Non-pigmented ciliary epithelial cell (primary cell): ENCODE data around the gene DDR2.

ENCODE experiments used
- DNase-seq: peaks from one replicate; pipeline ENCODE4 v3.0.0-alpha.2; 2010; ENCODE audit warnings: low read depth

Gene DDR2

DNA sequence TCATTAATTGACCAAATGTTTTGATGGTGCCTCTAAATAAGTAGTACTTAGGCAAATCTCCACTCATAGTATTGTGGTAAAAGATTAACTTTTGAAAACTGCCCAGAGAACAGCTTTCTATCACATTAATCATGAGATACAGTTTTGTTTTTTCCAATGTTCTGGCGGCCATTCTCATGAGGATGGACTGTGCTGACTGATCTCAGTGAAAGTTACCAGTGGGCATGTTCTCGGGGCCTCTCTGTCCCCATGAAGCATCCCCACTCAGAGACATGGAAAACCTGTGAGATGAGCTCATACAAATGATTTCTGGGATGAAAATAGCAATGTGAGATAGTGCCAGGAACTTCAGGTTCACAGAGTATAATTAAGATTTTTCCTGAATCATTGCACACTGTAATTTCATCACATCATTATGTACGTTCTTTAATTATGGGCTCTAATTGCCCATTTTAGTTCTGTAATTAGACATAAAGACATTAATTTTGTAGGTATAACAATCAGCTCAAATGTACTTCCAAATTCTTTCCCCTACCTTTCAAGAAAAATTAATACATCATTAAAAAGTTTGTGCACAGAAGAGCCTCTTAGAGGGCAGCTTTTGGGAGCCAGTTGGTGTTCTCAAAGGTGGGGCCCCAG is 40.5 kb downstream of the DDR2 start:
- DNase-seq, result no peak

GRCh38 chr1:162674034-162674608 is 41.9 kb downstream of the DDR2 start:
- DNase-seq, result no peak

GRCh38 chr1:162676087-162676486 is 43.8 kb downstream of the DDR2 start:
- DNase-seq, result no peak

GRCh38 chr1:162676750-162677149 is 44.5 kb downstream of the DDR2 start:
- DNase-seq, result no peak

DNA sequence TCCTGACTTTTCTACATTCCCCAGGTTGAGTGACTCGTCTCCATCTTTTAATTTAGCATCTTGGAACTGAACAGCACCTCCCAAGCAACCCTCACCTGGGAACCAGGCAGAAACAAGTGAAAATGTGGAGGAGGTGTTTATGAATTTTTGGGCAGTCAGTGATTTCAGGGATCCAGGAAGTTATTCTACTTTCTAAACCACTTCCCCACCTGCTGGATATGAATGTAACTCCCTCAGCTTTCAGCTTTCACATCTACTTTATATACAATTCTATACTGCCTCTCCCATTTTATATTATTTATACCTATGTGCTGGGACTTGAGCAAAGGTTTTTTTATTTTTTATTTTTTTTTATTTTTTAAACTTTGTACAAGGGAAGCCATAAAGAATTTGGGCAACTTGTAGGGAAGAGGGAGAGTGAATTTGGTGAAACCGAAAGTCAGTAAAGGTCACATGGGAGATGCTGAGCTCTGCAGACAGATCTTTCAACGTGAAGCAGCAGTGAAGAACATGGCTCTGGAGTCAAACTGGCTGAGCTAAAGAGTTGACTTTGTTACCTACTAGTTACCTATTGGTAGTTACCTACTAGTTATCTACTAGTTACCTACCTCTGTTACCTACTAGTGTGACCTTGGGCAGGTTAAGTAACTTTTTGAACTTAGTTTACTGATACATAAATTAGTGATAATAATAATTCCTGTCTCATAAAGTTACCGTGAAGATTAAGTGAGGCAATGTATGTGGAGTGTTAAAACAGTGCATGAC is 45.5 kb downstream of the DDR2 start:
- no peak for DNase-seq

DNA sequence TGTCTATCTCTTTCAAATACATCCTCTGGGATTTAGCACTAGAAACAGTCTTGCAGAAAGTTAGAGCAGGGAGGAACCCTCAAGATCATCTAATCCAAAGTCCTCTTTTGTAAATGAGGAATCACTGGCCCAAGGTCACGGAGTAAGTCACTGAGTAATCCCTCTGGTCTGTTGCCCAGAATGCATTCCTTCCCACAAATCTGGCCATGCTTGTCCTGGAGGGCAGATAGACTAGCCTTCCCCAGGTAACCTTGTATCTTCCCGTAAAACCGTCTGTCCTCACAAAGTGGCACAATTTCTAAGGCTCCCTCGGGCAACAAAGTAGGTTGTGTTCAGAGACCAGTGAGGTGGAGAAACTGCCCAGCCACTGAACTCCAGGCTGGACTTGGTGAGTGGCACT is 46.2 kb downstream of the DDR2 start:
- DNase-seq, result no peak

DNA sequence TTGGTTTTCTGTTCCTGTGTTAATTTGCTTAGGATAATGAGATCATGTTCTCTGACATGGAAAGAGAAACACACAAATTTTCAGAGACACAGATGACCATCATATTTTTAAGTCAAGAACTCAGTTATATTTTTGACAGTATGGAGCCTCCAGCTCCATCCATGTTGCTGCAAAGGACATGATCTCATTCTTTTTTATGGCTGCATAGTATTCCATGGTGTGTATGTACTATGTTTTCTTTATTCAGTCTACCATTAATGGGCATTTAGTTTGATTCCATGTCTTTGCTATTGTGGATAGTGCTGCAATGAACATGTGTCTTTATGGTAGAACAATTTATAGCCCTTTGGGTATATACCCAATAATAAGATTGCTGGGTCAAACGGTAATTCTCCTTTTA is 47.0 kb downstream of the DDR2 start:
- no peak for DNase-seq

- no peak for DNase-seq
These were observed 48.3 kb downstream of the DDR2 start for GRCh38 chr1:162680419-162681121.

DNA sequence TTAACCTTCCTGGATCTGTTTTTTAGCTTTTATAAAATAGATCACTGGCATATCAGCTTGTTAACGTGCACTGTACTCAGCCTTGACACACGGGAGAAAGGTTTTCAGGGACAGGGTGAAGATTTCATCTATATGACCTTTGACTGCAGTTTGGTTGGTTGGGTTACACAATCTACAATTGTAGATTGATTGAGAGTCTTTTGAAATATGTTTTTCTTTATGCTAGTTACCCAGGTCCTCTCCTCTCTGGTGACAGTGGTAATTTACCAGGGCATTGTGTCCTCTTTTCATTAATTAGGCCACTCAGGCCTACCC is 48.8 kb downstream of the DDR2 start:
- no peak for DNase-seq

DNA sequence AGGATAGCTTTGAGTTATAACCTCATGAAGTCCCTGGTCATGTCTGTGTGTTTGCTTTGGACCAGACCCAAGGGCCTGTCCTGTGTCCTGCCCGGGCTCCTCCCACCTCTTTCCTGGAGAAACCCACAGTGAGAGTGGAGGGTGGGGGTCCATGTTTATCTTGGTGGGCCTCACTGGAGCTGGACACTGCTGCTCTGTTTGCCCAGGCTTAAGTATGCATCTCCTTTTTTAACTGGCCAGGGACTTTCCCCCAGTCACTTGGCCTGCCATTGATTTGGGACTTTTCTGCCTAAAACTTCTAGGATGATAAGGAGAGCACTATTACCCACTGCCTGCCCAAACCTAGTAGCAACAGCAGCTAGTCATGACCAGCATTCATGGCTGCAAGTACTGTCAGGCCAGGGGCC is 49.8 kb downstream of the DDR2 start:
- no peak for DNase-seq

DNA sequence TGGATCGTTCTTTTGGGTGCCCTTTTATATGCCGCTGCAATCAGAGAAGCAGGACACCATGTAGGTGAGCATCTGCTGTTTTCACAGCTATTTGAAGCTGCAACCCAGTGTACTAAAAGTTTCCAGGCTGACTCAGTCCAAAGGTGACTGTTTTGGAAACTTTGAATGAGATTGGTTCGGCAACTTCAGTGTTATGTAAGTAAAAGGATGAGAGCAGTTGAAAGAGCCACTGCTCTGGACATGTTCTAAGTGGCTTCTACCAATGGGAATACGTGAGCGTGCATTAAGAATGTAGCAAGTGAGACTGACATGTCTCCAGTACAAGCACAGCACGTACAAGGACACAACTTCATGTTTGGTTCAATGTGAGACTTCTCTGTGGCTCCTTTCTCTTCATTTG is 55.6 kb downstream of the DDR2 start:
- DNase-seq, result no peak

GRCh38 chr1:162688521-162688920 is 56.3 kb downstream of the DDR2 start:
- no peak for DNase-seq

DNA sequence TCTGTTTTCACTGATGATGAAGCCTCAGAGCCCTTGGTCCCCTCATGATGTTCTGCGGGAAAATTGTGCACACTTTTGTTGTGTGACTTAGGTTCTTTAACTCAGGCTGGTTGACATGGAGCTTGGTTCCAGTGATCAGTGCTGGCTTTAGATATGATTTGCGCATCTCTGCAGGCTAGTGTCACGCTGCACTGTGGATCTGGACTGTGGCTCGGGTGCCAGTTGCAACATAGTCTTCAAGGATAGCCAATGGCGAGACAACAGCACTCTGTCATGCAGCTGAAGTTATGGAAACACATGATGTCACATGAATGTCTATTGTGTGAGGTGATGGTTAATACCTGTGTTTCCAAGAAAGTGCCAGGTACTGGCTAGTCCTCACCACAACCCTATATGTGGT is 56.7 kb downstream of the DDR2 start:
- DNase-seq, result no peak

DNA sequence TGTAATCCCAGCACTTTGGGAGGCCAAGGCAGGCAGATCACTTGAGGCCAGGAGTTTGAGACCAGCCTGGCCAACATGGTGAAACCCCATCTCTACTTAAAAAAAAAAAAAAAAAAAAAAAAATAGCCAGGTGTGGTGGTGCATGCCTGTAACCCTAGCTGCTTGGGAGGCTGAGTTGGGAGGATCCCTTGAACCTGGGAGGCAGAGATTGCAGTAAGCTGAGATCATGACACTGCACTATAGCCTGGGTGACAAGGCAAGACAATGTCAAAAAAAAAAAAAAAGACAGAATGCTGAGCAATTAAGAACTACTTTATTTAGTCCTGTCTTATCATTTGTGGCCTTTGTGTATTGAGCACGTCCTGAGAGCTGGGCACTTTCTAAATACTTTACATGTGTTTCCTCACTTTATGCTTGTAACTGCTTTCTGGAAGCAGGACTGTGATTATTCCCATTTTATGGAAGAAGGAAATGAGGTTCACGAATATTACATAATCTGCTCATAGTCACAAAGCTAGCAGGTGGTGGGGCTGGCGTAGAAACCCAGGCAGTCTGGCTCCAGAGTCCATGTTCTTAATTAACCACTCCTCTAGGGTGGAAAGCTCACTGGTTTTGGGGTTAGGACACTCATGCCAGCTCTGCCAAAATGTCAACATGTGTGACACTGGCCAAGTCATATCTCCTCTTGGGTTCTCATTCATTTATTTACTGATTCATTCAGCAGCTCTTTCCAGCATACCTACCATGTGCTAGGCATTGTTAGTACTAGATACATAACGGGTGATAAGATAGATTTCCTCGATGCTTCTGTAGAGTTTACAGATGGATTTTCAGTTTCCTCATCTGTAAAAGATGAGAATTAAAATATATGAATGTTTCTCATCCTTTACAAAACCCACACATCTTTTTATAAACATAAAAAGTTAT is 57.7 kb downstream of the DDR2 start:
- DNase-seq, result no peak

DNA sequence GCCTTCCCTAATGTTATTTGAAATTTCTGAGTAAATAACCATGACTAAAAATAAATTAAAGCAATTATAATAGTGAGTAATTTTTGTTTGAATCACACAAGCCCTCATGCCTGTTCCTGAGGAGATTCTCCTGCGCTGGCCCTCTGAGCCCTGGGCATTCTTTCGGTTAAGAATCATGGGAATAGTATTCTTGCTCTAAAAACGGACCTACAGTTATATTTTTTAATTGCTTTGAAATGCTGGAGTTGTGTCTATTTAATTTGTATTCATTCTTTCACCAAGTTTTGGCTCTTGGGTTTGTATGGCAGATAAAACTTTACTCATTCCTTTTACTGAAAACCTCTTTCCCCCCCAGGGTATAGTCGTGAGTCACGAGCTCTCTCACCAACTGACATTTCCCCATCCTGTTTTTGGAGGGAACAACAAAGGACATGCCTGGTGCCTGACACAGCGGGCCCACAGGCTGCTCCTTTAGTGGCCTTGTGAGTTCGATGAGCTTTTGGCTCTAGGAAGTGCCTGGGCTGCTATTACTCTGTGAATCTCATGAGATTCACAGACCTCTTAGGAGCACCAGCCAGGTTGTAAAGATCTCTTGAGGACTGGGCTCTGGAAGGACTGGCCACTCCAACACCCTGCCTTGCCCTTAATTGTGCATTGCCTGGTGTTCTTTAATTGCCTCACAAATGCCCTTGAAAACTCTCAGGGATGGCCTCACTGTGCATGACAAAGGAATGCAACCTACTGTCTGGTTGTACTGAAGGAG is 58.6 kb downstream of the DDR2 start:
- DNase-seq, result no peak

- no peak for DNase-seq
These were observed 59.8 kb downstream of the DDR2 start for GRCh38 chr1:162691999-162692575.

GRCh38 chr1:162694911-162695310 is 62.6 kb downstream of the DDR2 start:
- no peak for DNase-seq

- DNase-seq, result no peak
These were observed 63.4 kb downstream of the DDR2 start for GRCh38 chr1:162695687-162696086.

DNA sequence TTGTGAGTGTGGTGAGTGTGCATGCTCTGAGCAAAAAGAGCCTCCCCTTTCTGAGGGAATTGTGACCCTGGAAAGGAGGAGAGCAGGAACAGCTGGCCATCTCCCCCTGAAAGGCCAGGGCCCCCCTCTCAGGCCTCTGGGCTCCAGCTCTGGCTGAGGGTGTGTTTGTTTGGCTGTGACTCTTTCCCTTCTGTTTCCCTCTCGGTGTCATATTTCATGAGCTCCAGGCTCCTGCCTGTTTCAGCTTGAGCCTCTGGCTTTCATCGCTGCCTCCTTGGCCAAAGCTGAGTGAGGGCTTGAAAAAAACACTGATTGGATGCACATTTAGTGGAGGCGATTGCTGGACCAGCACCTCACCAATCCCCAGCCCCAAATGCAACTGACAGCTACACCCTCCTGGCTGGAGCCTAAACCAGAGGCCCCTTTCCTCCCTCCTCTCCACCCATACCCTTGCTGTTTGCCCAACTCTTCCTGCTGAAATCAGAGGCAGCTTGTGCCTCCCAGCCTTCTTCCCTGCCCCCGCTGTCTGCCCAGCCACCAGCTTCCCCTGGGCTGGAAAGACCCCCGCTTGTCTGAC is 64.1 kb downstream of the DDR2 start:
- peak; percentile 57 for DNase-seq

DNA sequence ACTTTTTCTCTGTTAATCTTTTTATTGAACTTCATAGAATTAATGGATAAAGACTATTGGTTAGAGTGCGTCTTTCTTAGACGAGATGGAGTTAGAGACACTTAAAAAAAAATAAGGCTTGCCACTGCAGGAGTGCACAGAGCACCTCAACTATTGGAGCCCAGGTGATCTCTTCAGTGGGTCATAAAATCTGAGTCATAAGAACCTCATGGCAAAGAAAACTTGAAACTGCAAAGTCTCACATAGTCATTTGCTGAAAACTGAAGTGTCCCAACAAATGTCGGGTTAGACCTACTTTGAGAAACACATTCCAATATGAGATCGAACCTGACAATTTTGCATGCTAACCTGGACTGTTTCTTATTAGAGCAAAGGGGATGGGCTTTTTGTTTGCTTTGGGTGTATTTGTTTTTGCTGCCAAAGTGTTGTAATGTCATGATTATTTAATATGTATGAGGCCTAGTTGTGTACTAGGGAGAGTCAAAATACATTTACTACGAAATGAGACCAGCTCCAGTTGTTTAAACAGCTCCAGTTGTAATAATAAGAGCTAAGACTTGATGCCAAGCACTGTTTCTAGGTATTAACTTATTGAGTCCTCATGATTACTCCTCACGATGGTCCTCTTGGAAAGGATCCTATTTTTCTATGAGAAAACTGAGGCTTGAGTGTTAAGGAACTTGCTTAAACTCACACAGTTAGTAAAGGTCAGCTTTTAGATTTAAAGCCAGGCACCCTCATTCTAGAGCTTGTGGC is 65.1 kb downstream of the DDR2 start:
- no peak for DNase-seq
